SK-N-SH treated with all-trans-retinoic acid at 6 μM for 48 hours (cell line): ENCODE measurements around the gene TCF25.

ENCODE experiments used
- ESRRG ChIP-seq: fragments of 250-450 bp; sonication (Bioruptor Pico); IDR thresholded peaks from 2 replicates; pipeline ENCODE4 v1.6.1; 2021; ENCODE audit warnings: mild to moderate bottlenecking
- PPARA ChIP-seq: fragments of 250-450 bp; sonication (Bioruptor Pico); IDR thresholded peaks from 2 replicates; pipeline ENCODE4 v1.5.0; 2020; ENCODE audit warnings: mild to moderate bottlenecking, borderline replicate concordance
- RARB ChIP-seq: fragments of 250-450 bp; sonication (Bioruptor Pico); IDR thresholded peaks from 2 replicates; pipeline ENCODE4 v1.8.0; 2021; ENCODE audit warnings: mild to moderate bottlenecking, moderate library complexity
- SNAI2 ChIP-seq: fragments of 250-450 bp; sonication (Bioruptor Pico); IDR thresholded peaks from 2 replicates; pipeline ENCODE4 v1.5.0; 2020; ENCODE audit warnings: mild to moderate bottlenecking, moderate library complexity
- TCF4 ChIP-seq: fragments of 250-450 bp; sonication (Bioruptor Pico); IDR thresholded peaks from 2 replicates; pipeline ENCODE4 v1.8.0; 2021; ENCODE audit warnings: mild to moderate bottlenecking, moderate library complexity, borderline replicate concordance
- ZC3H10 ChIP-seq: fragments of 250-450 bp; sonication (Bioruptor Pico); IDR thresholded peaks from 2 replicates; pipeline ENCODE4 v1.5.1; 2021; ENCODE audit warnings: mild to moderate bottlenecking, moderate library complexity
- ZFP3 ChIP-seq: fragments of 250-450 bp; sonication (Bioruptor Pico); IDR thresholded peaks from 2 replicates; pipeline ENCODE4 v1.5.0; 2020; ENCODE audit warnings: mild to moderate bottlenecking, moderate library complexity
- ZNF565 ChIP-seq: fragments of 450-650 bp; formaldehyde crosslinking; conservative IDR thresholded peaks from 2 replicates; pipeline ENCODE4 v1.5.0; 2020; ENCODE audit warnings: low read depth, mild to moderate bottlenecking, moderate library complexity
- ZNF8 ChIP-seq: fragments of 450-650 bp; formaldehyde crosslinking; IDR thresholded peaks from 2 replicates; pipeline ENCODE4 v1.5.0; 2020; ENCODE audit warnings: mild to moderate bottlenecking, moderate library complexity
- TF ChIP-seq, protein P1 (sequence below): fragments of 250-450 bp; sonication (Bioruptor Pico); IDR thresholded peaks from 2 replicates; pipeline ENCODE4 v1.8.0; 2020; ENCODE audit warnings: mild to moderate bottlenecking, moderate library complexity, borderline replicate concordance
- TF ChIP-seq, protein P2 (sequence below): fragments of 250-450 bp; sonication (Bioruptor Pico); IDR thresholded peaks from 2 replicates; pipeline ENCODE4 v1.5.1; 2020; ENCODE audit warnings: low read depth, mild to moderate bottlenecking, moderate library complexity
- TF ChIP-seq, protein P3 (sequence below): fragments of 250-450 bp; sonication (Bioruptor Pico); IDR thresholded peaks from 2 replicates; pipeline ENCODE4 v1.8.0; 2021; ENCODE audit warnings: low read depth, mild to moderate bottlenecking, moderate library complexity, borderline replicate concordance

DNA sequence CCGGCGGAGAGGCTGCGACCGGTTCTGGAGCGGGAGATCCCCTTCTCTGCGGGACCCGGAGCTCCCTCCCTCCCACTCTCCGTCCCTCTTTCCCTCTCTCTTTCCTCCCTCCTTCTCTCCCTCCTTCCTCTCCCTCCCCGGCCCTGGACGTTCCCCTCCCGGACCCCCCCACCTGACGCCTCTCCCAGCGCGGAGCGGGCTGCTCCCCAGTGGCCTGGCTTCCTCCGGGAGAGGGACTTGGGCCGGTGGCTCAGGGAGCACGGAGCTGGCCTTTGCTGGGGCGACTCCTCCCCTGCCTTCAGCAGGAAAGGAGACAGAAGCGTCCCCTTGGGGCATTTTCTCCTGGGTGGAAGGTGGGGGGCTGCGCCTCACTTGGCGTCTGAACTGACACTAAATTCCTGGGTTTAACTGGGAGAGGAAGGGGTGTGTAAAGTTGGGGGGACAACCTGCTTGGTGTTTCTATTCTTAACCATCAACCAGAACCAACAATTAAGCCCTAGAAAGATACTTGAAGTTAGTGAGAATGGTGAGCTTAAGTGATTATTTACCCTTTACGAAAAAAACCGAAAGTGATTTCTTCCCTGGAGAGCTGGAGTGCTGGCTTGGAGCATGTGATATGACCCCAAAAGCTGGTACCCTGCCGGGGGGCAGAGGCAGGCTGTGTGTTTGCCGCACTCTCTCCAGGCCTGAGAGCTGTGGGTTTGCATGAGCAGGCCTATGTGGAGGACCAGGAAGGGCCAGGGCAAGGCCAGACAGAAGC is 44.3 kb upstream of the TCF25 start:
- TF ChIP-seq, protein P1, sequence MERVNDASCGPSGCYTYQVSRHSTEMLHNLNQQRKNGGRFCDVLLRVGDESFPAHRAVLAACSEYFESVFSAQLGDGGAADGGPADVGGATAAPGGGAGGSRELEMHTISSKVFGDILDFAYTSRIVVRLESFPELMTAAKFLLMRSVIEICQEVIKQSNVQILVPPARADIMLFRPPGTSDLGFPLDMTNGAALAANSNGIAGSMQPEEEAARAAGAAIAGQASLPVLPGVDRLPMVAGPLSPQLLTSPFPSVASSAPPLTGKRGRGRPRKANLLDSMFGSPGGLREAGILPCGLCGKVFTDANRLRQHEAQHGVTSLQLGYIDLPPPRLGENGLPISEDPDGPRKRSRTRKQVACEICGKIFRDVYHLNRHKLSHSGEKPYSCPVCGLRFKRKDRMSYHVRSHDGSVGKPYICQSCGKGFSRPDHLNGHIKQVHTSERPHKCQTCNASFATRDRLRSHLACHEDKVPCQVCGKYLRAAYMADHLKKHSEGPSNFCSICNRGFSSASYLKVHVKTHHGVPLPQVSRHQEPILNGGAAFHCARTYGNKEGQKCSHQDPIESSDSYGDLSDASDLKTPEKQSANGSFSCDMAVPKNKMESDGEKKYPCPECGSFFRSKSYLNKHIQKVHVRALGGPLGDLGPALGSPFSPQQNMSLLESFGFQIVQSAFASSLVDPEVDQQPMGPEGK (CRISPR knock-in tag), result peak; percentile 36; the same call in 1 of the 2 replicates
- TF ChIP-seq ESRRG (CRISPR knock-in tag) (no peak), TCF4 (no peak), RARB (CRISPR knock-in tag) (no peak), PPARA (CRISPR knock-in tag) (no peak), ZC3H10 (no peak), SNAI2 (CRISPR knock-in tag) (no peak), ZNF8 (CRISPR knock-in tag) (no peak), ZNF565 (CRISPR knock-in tag) (no peak), ZFP3 (CRISPR knock-in tag) (no peak)
- TF ChIP-seq, protein P2, sequence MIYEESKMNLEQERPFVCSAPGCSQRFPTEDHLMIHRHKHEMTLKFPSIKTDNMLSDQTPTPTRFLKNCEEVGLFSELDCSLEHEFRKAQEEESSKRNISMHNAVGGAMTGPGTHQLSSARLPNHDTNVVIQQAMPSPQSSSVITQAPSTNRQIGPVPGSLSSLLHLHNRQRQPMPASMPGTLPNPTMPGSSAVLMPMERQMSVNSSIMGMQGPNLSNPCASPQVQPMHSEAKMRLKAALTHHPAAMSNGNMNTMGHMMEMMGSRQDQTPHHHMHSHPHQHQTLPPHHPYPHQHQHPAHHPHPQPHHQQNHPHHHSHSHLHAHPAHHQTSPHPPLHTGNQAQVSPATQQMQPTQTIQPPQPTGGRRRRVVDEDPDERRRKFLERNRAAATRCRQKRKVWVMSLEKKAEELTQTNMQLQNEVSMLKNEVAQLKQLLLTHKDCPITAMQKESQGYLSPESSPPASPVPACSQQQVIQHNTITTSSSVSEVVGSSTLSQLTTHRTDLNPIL (CRISPR knock-in tag), result no peak
- TF ChIP-seq, protein P3, sequence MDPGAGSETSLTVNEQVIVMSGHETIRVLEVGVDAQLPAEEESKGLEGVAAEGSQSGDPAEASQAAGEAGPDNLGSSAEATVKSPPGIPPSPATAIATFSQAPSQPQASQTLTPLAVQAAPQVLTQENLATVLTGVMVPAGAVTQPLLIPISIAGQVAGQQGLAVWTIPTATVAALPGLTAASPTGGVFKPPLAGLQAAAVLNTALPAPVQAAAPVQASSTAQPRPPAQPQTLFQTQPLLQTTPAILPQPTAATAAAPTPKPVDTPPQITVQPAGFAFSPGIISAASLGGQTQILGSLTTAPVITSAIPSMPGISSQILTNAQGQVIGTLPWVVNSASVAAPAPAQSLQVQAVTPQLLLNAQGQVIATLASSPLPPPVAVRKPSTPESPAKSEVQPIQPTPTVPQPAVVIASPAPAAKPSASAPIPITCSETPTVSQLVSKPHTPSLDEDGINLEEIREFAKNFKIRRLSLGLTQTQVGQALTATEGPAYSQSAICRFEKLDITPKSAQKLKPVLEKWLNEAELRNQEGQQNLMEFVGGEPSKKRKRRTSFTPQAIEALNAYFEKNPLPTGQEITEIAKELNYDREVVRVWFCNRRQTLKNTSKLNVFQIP (CRISPR knock-in tag), result no peak
